Gastroesophageal sphincter (tissue), 4 donors: ENCODE data around the gene PDE1C. TPM values are rescaled to one million over a fixed set of nuclear protein-coding genes. Genes with fewer than 3 reads are reported as not detected.

Experiments
- ATAC-seq: fragments of 150-250 bp; one replicate; pipeline ENCODE4 v1.9.1; 2016; ENCODE audit warnings: mild to moderate bottlenecking, moderate library complexity
- H3K27ac ChIP-seq, 4 donors: fragments of 200-600 bp; sonication (generic) in 3 of 4; 1 replicate in 3 of 4; 2 replicates in 1 of 4; pipeline ENCODE4 v1.5.1; 2016 to 2019
- H3K27me3 ChIP-seq: fragments of 200-600 bp; sonication (generic); one replicate; pipeline ENCODE4 v1.5.1; 2019
- H3K36me3 ChIP-seq, 2 donors: fragments of 200-600 bp; sonication (generic); one replicate each; pipeline ENCODE4 v1.5.1; 2019; ENCODE audit warnings: control low read depth in 1 of 2
- H3K4me1 ChIP-seq, 3 donors: fragments of 200-600 bp; sonication (generic); 1 replicate in 2 of 3; 2 replicates in 1 of 3; pipeline ENCODE4 v1.5.1; 2016 to 2019; ENCODE audit warnings: control low read depth in 2 of 3
- H3K4me3 ChIP-seq, 2 donors: fragments of 200-600 bp; sonication (generic); one replicate each; pipeline ENCODE4 v1.5.1; 2019; ENCODE audit warnings: mild to moderate bottlenecking in 1 of 2, moderate library complexity in 1 of 2
- H3K9me3 ChIP-seq, 3 donors: fragments of 200-600 bp; sonication (generic); one replicate each; pipeline ENCODE4 v1.5.1; 2017 to 2019; ENCODE audit warnings: control low read depth in 2 of 3
- CTCF ChIP-seq, 4 experiments: fragments of 200-600 bp in 2 of 4; fragments of 450-650 bp in 2 of 4; sonication (generic) in 1 of 4; IDR thresholded peaks; one replicate each; pipeline ENCODE4 v1.5.1; 2017 to 2019; ENCODE audit warnings: antibody characterized with exemption in 4 of 4, mild to moderate bottlenecking in 2 of 4, moderate library complexity in 2 of 4
- EP300 ChIP-seq: sonication (generic); formaldehyde crosslinking; IDR thresholded peaks from one replicate; pipeline ENCODE4 v1.6.1; 2017; ENCODE audit warnings: antibody characterized with exemption, mild to moderate bottlenecking
- POLR2A ChIP-seq, 2 donors: fragments of 450-650 bp; IDR thresholded peaks; one replicate each; pipeline ENCODE4 v1.6.1; 2017; ENCODE audit warnings: antibody characterized with exemption in 2 of 2, mild to moderate bottlenecking in 2 of 2, moderate library complexity in 1 of 2
- POLR2AphosphoS5 ChIP-seq: sonication (generic); formaldehyde crosslinking; IDR thresholded peaks from one replicate; pipeline ENCODE4 v1.6.1; 2017; ENCODE audit warnings: antibody characterized with exemption
- WGBS, 2 donors: methylation state at CpG; one replicate each; pipeline ENCODE4 v1.1.5; 2018; ENCODE audit warnings: low coverage in 1 of 2; 5-methylcytosine and 5-hydroxymethylcytosine counted together
- total RNA-seq, 4 donors: library from RNA; depleted of rRNA; stranded (reverse); fragments of >200 nt; gene quantifications; one replicate each; pipeline ENCODE4 v1.1.0, GENCODE V29; 2016

The PDE1C gene
- total RNA-seq, 4 donors from 2014 or later: 17.2 to 28.8 (median 21.7) TPM

- Histone ChIP-seq H3K4me1 (no peaks in the 10 kb centered on the region), H3K9me3 (no peaks in the 10 kb centered on the region), H3K36me3 (no peaks in the 10 kb centered on the region), H3K4me3 (no peak overlapping the region), H3K27ac (no peak overlapping the region), H3K27me3 (no peaks in the 10 kb centered on the region)
- 82% methylated on average over 6 of the region's 6 CpGs for WGBS, 2 donors
- no peak for ATAC-seq
- TF ChIP-seq EP300 (no peak), CTCF (IDR thresholded peaks at IDR 0.05) (no peak)
Measured at GRCh38 chr7:31925753-31926454, 144.3 kb downstream of the PDE1C start.

- Histone ChIP-seq H3K9me3 (no peaks in the 10 kb centered on the region), H3K4me1 (peaks cover 0 to 7% (median 0%) of the 10 kb centered on the region in 3 donors), H3K36me3 (no peaks in the 10 kb centered on the region), H3K27me3 (no peaks in the 10 kb centered on the region), H3K4me3 (no peak overlapping the region), H3K27ac (no peak overlapping the region)
- no peak for ATAC-seq
- WGBS, 2 donors: 75 to 77% methylated on average over 2 of the region's 2 CpGs
- TF ChIP-seq POLR2A (IDR thresholded peaks at IDR 0.05) (no peak), EP300 (no peak), CTCF (IDR thresholded peaks at IDR 0.05) (no peak), POLR2AphosphoS5 (no peak)
Measured at GRCh38 chr7:31924251-31924650, 146.0 kb downstream of the PDE1C start.

- no peak overlapping the region for H3K4me3 ChIP-seq
- H3K27me3 ChIP-seq: no peaks in the 10 kb centered on the region
- no peaks in the 10 kb centered on the region for H3K9me3 ChIP-seq
- no peaks in the 10 kb centered on the region for H3K36me3 ChIP-seq
- ATAC-seq: no peak
- TF ChIP-seq EP300: no peak
- TF ChIP-seq POLR2AphosphoS5: no peak
- TF ChIP-seq POLR2A (IDR thresholded peaks at IDR 0.05): no peak
- TF ChIP-seq CTCF (IDR thresholded peaks at IDR 0.05): no peak
- WGBS, 2 donors: 68 to 100% methylated on average over 1 to 2 of the region's 2 CpGs
- no peak overlapping the region for H3K27ac ChIP-seq
- H3K4me1 ChIP-seq: peaks cover 0 to 12% (median 0%) of the 10 kb centered on the region in 3 donors
Measured at GRCh38 chr7:31922848-31923247, 147.4 kb downstream of the PDE1C start.

- Histone ChIP-seq H3K27ac (no peak overlapping the region), H3K36me3 (no peaks in the 10 kb centered on the region), H3K27me3 (no peaks in the 10 kb centered on the region), H3K4me3 (no peak overlapping the region), H3K9me3 (no peaks in the 10 kb centered on the region), H3K4me1 (peaks cover 0 to 12% (median 0%) of the 10 kb centered on the region in 3 donors)
- 93 to 96% methylated on average over 3 of the region's 3 CpGs for WGBS, 2 donors
- ATAC-seq: no peak
- TF ChIP-seq POLR2A (IDR thresholded peaks at IDR 0.05): no peak
- no peak for TF ChIP-seq EP300
- TF ChIP-seq CTCF (IDR thresholded peaks at IDR 0.05): no peak
- TF ChIP-seq POLR2AphosphoS5: no peak
Measured at GRCh38 chr7:31921047-31921446, 149.2 kb downstream of the PDE1C start.

- no peaks in the 10 kb centered on the region for H3K36me3 ChIP-seq
- H3K9me3 ChIP-seq: no peaks in the 10 kb centered on the region
- no peaks in the 10 kb centered on the region for H3K27me3 ChIP-seq
- peaks cover 0 to 12% (median 0%) of the 10 kb centered on the region in 3 donors for H3K4me1 ChIP-seq
- no peak overlapping the region for H3K4me3 ChIP-seq
- WGBS, 2 donors: 47 to 82% methylated on average over 1 to 3 of the region's 3 CpGs
- ATAC-seq: no peak
- TF ChIP-seq POLR2AphosphoS5 (no peak), CTCF (IDR thresholded peaks at IDR 0.05) (no peak), POLR2A (IDR thresholded peaks at IDR 0.05) (no peak), EP300 (no peak)
- no peak overlapping the region for H3K27ac ChIP-seq
Measured at GRCh38 chr7:31919678-31920369, 150.4 kb downstream of the PDE1C start.
